H9 (cell line): ENCODE measurements around the gene ZNF609. TPM values are rescaled to one million over a fixed set of nuclear protein-coding genes. Genes with fewer than 3 reads are reported as not detected.

Experiments used
- DNase-seq: peaks from one replicate; pipeline ENCODE4 v3.0.0-alpha.2; 2017
- H2AFZ ChIP-seq: one replicate; pipeline ENCODE4 v1.6.1; 2013; ENCODE audit warnings: mild to moderate bottlenecking, low read length, control low read depth, moderate library complexity
- H2AK5ac ChIP-seq: 2 replicates; pipeline ENCODE4 v1.6.1; 2013; ENCODE audit warnings: low read length, control low read depth, mixed read lengths; ENCODE audit not compliant: insufficient read length
- H2BK120ac ChIP-seq: one replicate; pipeline ENCODE4 v1.6.1; 2013; ENCODE audit warnings: low read depth, mild to moderate bottlenecking, low read length, control low read depth, inconsistent platforms; ENCODE audit not compliant: poor library complexity, severe bottlenecking
- H2BK12ac ChIP-seq: 2 replicates; pipeline ENCODE4 v1.6.1; 2013; ENCODE audit warnings: low read length, control low read depth, mixed read lengths, low read depth; ENCODE audit not compliant: insufficient read length
- H2BK15ac ChIP-seq: 2 replicates; pipeline ENCODE4 v1.6.1; 2013; ENCODE audit warnings: low read depth, low read length, control low read depth
- H2BK20ac ChIP-seq: one replicate; pipeline ENCODE4 v1.6.1; 2013; ENCODE audit warnings: low read depth, mild to moderate bottlenecking, low read length, control low read depth, inconsistent platforms; ENCODE audit not compliant: poor library complexity, severe bottlenecking
- H2BK5ac ChIP-seq: 2 replicates; pipeline ENCODE4 v1.6.1; 2013; ENCODE audit warnings: low read length, control low read depth, mixed read lengths; ENCODE audit not compliant: insufficient read length
- H3K14ac ChIP-seq: 2 replicates; pipeline ENCODE4 v1.6.1; 2013; ENCODE audit warnings: low read length, control low read depth; ENCODE audit not compliant: insufficient read depth
- H3K18ac ChIP-seq: 2 replicates; pipeline ENCODE4 v1.6.1; 2013; ENCODE audit warnings: low read depth, mild to moderate bottlenecking, mixed read lengths, low read length, control low read depth; ENCODE audit not compliant: insufficient read length
- H3K23ac ChIP-seq: 2 replicates; pipeline ENCODE4 v1.6.1; 2013; ENCODE audit warnings: low read length, control low read depth, mixed read lengths, low read depth; ENCODE audit not compliant: insufficient read length
- H3K23me2 ChIP-seq: 2 replicates; pipeline ENCODE4 v1.6.1; 2013; ENCODE audit warnings: low read depth, mild to moderate bottlenecking, mixed read lengths, low read length, control low read depth; ENCODE audit not compliant: insufficient read length, poor library complexity, severe bottlenecking
- H3K27ac ChIP-seq: 2 replicates; pipeline ENCODE4 v1.5.1; 2013; ENCODE audit warnings: low read length, control low read depth, mixed read lengths, low read depth; ENCODE audit not compliant: insufficient read length
- H3K27me3 ChIP-seq: 2 replicates; pipeline ENCODE4 v1.6.1; 2013; ENCODE audit warnings: low read length, control low read depth, inconsistent platforms; ENCODE audit not compliant: insufficient read depth
- H3K4ac ChIP-seq: 2 replicates; pipeline ENCODE4 v1.6.1; 2013; ENCODE audit warnings: low read depth, mild to moderate bottlenecking, control low read depth, inconsistent platforms, low read length, moderate library complexity
- H3K4me1 ChIP-seq: 2 replicates; pipeline ENCODE4 v1.6.1; 2013; ENCODE audit warnings: low read length, control low read depth, inconsistent platforms; ENCODE audit not compliant: insufficient read depth
- H3K4me2 ChIP-seq: 2 replicates; pipeline ENCODE4 v1.6.1; 2013; ENCODE audit warnings: low read length, control low read depth, mixed read lengths; ENCODE audit not compliant: insufficient read length, insufficient read depth
- H3K56ac ChIP-seq: 2 replicates; pipeline ENCODE4 v1.6.1; 2013; ENCODE audit warnings: low read depth, mild to moderate bottlenecking, mixed read lengths, low read length, control low read depth; ENCODE audit not compliant: insufficient read length
- H3K79me1 ChIP-seq: 2 replicates; pipeline ENCODE4 v1.6.1; 2013; ENCODE audit warnings: low read depth, mild to moderate bottlenecking, moderate library complexity, low read length, control low read depth, inconsistent platforms; ENCODE audit not compliant: insufficient read depth, poor library complexity, severe bottlenecking
- H3K79me2 ChIP-seq: 2 replicates; pipeline ENCODE4 v1.6.1; 2013; ENCODE audit warnings: low read length, control low read depth, inconsistent platforms; ENCODE audit not compliant: insufficient read depth
- H3K9ac ChIP-seq: 2 replicates; pipeline ENCODE4 v1.6.1; 2013; ENCODE audit warnings: low read length, control low read depth, mixed read lengths; ENCODE audit not compliant: insufficient read length; ENCODE audit errors: extremely low read depth
- H3K9me3 ChIP-seq: one replicate; pipeline ENCODE4 v1.6.1; 2013; ENCODE audit warnings: low read depth, low read length, inconsistent platforms; ENCODE audit not compliant: control insufficient read depth
- H3T11ph ChIP-seq: one replicate; pipeline ENCODE4 v1.6.1; 2013; ENCODE audit warnings: mild to moderate bottlenecking, low read length, control low read depth, inconsistent platforms
- H4K20me1 ChIP-seq: one replicate; pipeline ENCODE4 v1.6.1; 2013; ENCODE audit not compliant: control insufficient read depth, insufficient read length, insufficient read depth
- H4K5ac ChIP-seq: 2 replicates; pipeline ENCODE4 v1.6.1; 2013; ENCODE audit warnings: low read depth, mild to moderate bottlenecking, mixed read lengths, low read length, control low read depth; ENCODE audit not compliant: insufficient read length
- H4K8ac ChIP-seq: replicated peaks from 2 replicates; pipeline ENCODE4 v1.6.1; 2013; ENCODE audit warnings: low read length, control low read depth, mixed read lengths, low read depth; ENCODE audit not compliant: insufficient read length
- H4K91ac ChIP-seq: 2 replicates; pipeline ENCODE4 v1.6.1; 2013; ENCODE audit warnings: low read depth, mild to moderate bottlenecking, moderate library complexity, mixed read lengths, low read length, control low read depth; ENCODE audit not compliant: insufficient read length
- H3K27ac Mint-ChIP-seq, 3 experiments: 2 replicates in 2 of 3; 3 replicates in 1 of 3; pipeline ENCODE4 v1.8.0; 2020 to 2021; ENCODE audit warnings: mixed read lengths in 3 of 3, mild to moderate bottlenecking in 1 of 3, moderate library complexity in 1 of 3
- H3K27me3 Mint-ChIP-seq: 2 replicates; pipeline ENCODE4 v1.8.0; 2021; ENCODE audit warnings: low read depth, mild to moderate bottlenecking, moderate library complexity, mixed read lengths
- H3K36me3 Mint-ChIP-seq, 3 experiments: 2 replicates in 2 of 3; 3 replicates in 1 of 3; pipeline ENCODE4 v1.8.0; 2020 to 2021; ENCODE audit warnings: low read depth in 3 of 3, mixed read lengths in 3 of 3; ENCODE audit not compliant: insufficient read depth in 1 of 3
- H3K4me1 Mint-ChIP-seq, 2 experiments: 2 replicates each; pipeline ENCODE4 v1.8.0; 2020; ENCODE audit warnings: mixed read lengths in 2 of 2
- H3K4me3 Mint-ChIP-seq, 2 experiments: 2 replicates in 1 of 2; 3 replicates in 1 of 2; pipeline ENCODE4 v1.8.0; 2020 to 2021; ENCODE audit warnings: mild to moderate bottlenecking in 2 of 2, mixed read lengths in 2 of 2, moderate library complexity in 1 of 2
- H3K9me3 Mint-ChIP-seq, 2 experiments: 2 replicates in 1 of 2; 3 replicates in 1 of 2; pipeline ENCODE4 v1.8.0; 2020; ENCODE audit warnings: mild to moderate bottlenecking in 2 of 2, mixed read lengths in 2 of 2, moderate library complexity in 1 of 2
- WGBS: extraction: QIAGEN DNeasy Blood & Tissue Kit; methylation state at CpG from one replicate; pipeline ENCODE4 v1.1.7; 2013; ENCODE audit warnings: missing lambda C conversion rate, low lambda C conversion rate, mixed read lengths; ENCODE audit not compliant: insufficient read length; ENCODE audit errors: extremely low coverage; 5-methylcytosine and 5-hydroxymethylcytosine counted together
- total RNA-seq: library from RNA; stranded (reverse); gene quantifications from 2 replicates; pipeline ENCODE4 v1.2.1, GENCODE V29; 2021
- TF ChIP-seq, protein P1 (sequence below): fragments of 200-600 bp; sonication (generic); conservative IDR thresholded peaks from 3 replicates; pipeline ENCODE4 v1.8.0; 2021; ENCODE audit warnings: antibody characterized with exemption, mild to moderate bottlenecking

Gene ZNF609
- total RNA-seq, 1 experiment from 2014 or later: 45.3 TPM

DNA sequence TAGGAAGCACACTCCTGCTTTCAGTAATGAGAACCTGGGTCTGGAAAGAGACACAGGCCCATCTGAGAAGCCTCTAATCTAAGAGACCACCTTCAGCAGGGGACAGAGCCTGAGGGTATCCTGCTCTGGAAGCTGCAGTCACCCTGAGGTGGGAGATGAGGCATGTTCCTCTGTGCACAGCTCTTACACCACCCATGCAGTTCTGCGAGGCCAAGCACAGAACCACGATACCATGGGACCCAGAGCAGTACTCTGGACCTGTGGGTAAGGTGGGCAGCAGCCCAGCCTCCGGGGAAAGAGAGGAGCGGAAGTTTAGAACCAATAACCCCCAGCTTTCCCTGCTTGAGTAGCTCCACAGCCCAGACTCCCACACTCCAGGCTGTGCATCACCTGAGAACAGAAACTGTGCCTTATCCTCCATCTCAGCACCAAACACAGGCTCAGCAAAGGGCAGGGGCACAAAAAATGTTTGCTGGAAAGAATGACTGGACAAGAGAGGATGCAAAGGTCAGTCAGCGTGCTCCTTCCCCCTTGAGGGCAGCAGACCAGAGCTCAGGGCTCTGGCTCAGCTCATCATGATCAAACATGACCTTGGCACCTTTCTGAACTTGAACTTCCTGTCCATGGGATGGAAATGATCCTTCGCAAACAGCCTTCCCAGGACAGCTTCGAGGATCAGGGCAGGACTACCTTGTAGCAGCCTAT lies 271.9 kb downstream of the ZNF609 start:
- DNase-seq: no peak
- Histone ChIP-seq H3K14ac (no peak overlapping the region; the same call in 1 of the 2 replicates), H4K91ac (no peak overlapping the region), H3K4ac (no peak overlapping the region), H4K20me1 (no peaks in the 10 kb centered on the region), H2BK20ac (no peak overlapping the region), H3K23ac (no peak overlapping the region), H2AFZ (no peak overlapping the region), H3K9ac (no peak overlapping the region), H4K8ac (no peak overlapping the region), H3T11ph (no peak overlapping the region), H2BK15ac (no peak overlapping the region), H2BK12ac (no peak overlapping the region), H2BK5ac (no peak overlapping the region), H3K27ac (peak overlapping the region; percentile 54), H3K79me2 (0 out of 2 replicates have a peak, but pooled peaks cover 2% of the 10 kb centered on the region), H3K27me3 (no peaks in the 10 kb centered on the region), H3K56ac (no peak overlapping the region), H3K4me2 (no peak overlapping the region), H2BK120ac (no peak overlapping the region), H3K9me3 (no peaks in the 10 kb centered on the region), H3K23me2 (no peaks in the 10 kb centered on the region), H3K4me1 (peaks cover 7% of the 10 kb centered on the region; the same call in 1 of the 2 replicates), H3K79me1 (no peaks in the 10 kb centered on the region), H4K5ac (no peak overlapping the region), H3K18ac (no peak overlapping the region), H2AK5ac (no peak overlapping the region)
- TF ChIP-seq, protein P1, sequence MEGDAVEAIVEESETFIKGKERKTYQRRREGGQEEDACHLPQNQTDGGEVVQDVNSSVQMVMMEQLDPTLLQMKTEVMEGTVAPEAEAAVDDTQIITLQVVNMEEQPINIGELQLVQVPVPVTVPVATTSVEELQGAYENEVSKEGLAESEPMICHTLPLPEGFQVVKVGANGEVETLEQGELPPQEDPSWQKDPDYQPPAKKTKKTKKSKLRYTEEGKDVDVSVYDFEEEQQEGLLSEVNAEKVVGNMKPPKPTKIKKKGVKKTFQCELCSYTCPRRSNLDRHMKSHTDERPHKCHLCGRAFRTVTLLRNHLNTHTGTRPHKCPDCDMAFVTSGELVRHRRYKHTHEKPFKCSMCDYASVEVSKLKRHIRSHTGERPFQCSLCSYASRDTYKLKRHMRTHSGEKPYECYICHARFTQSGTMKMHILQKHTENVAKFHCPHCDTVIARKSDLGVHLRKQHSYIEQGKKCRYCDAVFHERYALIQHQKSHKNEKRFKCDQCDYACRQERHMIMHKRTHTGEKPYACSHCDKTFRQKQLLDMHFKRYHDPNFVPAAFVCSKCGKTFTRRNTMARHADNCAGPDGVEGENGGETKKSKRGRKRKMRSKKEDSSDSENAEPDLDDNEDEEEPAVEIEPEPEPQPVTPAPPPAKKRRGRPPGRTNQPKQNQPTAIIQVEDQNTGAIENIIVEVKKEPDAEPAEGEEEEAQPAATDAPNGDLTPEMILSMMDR: no peak
- Mint-ChIP-seq H3K4me3 (no peak overlapping the region), H3K27me3 (no peaks in the 10 kb centered on the region; the same call in 1 of the 2 replicates), H3K36me3 (peaks cover 32 to 76% (median 32%) of the 10 kb centered on the region in 3 experiments), H3K9me3 (no peaks in the 10 kb centered on the region; a peak in 1 of 5 replicates), H3K27ac (peak overlapping the region; percentile 86 to 93 (median 88); a peak in 6 of 7 replicates), H3K4me1 (peaks cover 20 to 22% of the 10 kb centered on the region in 2 experiments)
- WGBS: no CpG with 5 or more reads among the region's 7 CpGs

Other genes starting within 250 kb of the ZNF609 start
- gene CSNK1G1, start 104.4 kb upstream of the ZNF609 start, total RNA-seq: 17.1 and 19.7 TPM in 2 replicates
- 65.6 and 74.5 TPM in 2 replicates for gene PCLAF, start 79.1 kb upstream of the ZNF609 start, total RNA-seq
- gene TRIP4, start 72.7 kb upstream of the ZNF609 start, total RNA-seq: 21.7 and 22.9 TPM in 2 replicates